Measurements from ENCODE around the gene ARMC9.

DNA sequence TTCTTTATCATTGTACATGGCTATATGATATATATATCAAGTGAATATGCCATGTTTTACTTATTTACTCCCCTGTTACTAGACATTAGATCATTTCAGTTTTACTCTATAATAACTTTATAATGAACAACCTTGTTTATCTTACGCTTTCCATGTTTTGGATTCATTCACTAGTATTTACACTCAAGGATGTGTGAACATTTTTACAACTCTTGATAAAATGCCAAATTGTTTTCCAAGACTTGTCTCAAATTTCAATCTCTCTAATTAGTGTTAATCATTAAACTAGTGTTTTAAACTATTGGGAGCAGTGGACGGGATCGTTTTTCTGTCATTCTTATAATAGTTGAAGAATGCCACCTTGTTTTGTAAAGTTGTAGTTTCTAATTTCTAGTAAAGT lies 145.6 kb downstream of the ARMC9 start:
- TF ChIP-seq, protein P1, sequence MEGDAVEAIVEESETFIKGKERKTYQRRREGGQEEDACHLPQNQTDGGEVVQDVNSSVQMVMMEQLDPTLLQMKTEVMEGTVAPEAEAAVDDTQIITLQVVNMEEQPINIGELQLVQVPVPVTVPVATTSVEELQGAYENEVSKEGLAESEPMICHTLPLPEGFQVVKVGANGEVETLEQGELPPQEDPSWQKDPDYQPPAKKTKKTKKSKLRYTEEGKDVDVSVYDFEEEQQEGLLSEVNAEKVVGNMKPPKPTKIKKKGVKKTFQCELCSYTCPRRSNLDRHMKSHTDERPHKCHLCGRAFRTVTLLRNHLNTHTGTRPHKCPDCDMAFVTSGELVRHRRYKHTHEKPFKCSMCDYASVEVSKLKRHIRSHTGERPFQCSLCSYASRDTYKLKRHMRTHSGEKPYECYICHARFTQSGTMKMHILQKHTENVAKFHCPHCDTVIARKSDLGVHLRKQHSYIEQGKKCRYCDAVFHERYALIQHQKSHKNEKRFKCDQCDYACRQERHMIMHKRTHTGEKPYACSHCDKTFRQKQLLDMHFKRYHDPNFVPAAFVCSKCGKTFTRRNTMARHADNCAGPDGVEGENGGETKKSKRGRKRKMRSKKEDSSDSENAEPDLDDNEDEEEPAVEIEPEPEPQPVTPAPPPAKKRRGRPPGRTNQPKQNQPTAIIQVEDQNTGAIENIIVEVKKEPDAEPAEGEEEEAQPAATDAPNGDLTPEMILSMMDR (IDR thresholded peaks at IDR 0.05; ENCODE audit: extremely low read depth in 1 of 2, insufficient read depth in 1 of 2, low read depth in 1 of 2, low read length in 2 of 2): no peak
- no peak for TF ChIP-seq POLR2AphosphoS5 (IDR thresholded peaks at IDR 0.05; ENCODE audit: insufficient read depth, low read depth, low read length)

Data from endothelial cell of umbilical vein (primary cell).